GM12873 (cell line): ENCODE data around the gene WDR59.

Experiments
- CTCF ChIP-seq: IDR thresholded peaks from 2 replicates; pipeline ENCODE4 v1.5.1; 2012; ENCODE audit warnings: low read depth, mild to moderate bottlenecking, moderate library complexity, low read length, control low read depth; ENCODE audit not compliant: insufficient read depth; ENCODE audit errors: missing control alignments

The WDR59 gene

GRCh38 chr16:74825941-74826340, 159.0 kb downstream of the WDR59 start:
- TF ChIP-seq CTCF: no peak

GRCh38 chr16:74825016-74825415, 159.9 kb downstream of the WDR59 start:
- TF ChIP-seq CTCF: no peak
